GM19395 (cell line): ENCODE results near the gene ST6GALNAC3.
A peak's percentile ranks its signal among the peaks of the same experiment; 100 is the strongest.
"Not testable (repeated sequence)": the region's sequence is repeated elsewhere in the genome, so short reads cannot be mapped to it uniquely, and the experiment has no call there.

Experiments used
- ATAC-seq: cut with Tn5 transposase; IDR thresholded peaks from one replicate; pipeline ENCODE4 v1.9.1; 2021; ENCODE audit warnings: mild to moderate bottlenecking, moderate library complexity; ENCODE audit not compliant: unreplicated experiment

ST6GALNAC3 gene

GRCh38 chr1:76070538-76070937 is 4.0 kb upstream of the ST6GALNAC3 start:
- ATAC-seq, result no peak

- ATAC-seq, result no peak
Observed at GRCh38 chr1:76073481-76073880, 1.1 kb upstream of the ST6GALNAC3 start.

- ATAC-seq, result no peak
Observed at GRCh38 chr1:76075188-76075489, 593 bp downstream of the ST6GALNAC3 start.

- ATAC-seq, result peak; percentile 50
Observed at GRCh38 chr1:76075877-76076276, 1.3 kb downstream of the ST6GALNAC3 start.

GRCh38 chr1:76079475-76080227 is 5.1 kb downstream of the ST6GALNAC3 start:
- ATAC-seq, result no peak

- no peak for ATAC-seq
Observed at GRCh38 chr1:76080552-76081079, 6.1 kb downstream of the ST6GALNAC3 start.

GRCh38 chr1:76082062-76082461 is 7.5 kb downstream of the ST6GALNAC3 start:
- no peak for ATAC-seq

GRCh38 chr1:76083189-76083588 is 8.6 kb downstream of the ST6GALNAC3 start:
- ATAC-seq, result no peak

- ATAC-seq, result no peak
Observed at GRCh38 chr1:76084029-76084627, 9.6 kb downstream of the ST6GALNAC3 start.

- ATAC-seq, result no peak
Observed at GRCh38 chr1:76084685-76085084, 10.1 kb downstream of the ST6GALNAC3 start.

- no peak for ATAC-seq
Observed at GRCh38 chr1:76086109-76086508, 11.6 kb downstream of the ST6GALNAC3 start.

GRCh38 chr1:76086597-76086996 is 12.1 kb downstream of the ST6GALNAC3 start:
- no peak for ATAC-seq

- ATAC-seq, result no peak
Observed at GRCh38 chr1:76090283-76091203, 16.0 kb downstream of the ST6GALNAC3 start.

GRCh38 chr1:76092812-76093211 is 18.3 kb downstream of the ST6GALNAC3 start:
- ATAC-seq, result no peak

- no peak for ATAC-seq
Observed at GRCh38 chr1:76093522-76094312, 19.2 kb downstream of the ST6GALNAC3 start.

GRCh38 chr1:76095802-76096201 is 21.3 kb downstream of the ST6GALNAC3 start:
- ATAC-seq, result no peak

GRCh38 chr1:76097064-76097463 is 22.5 kb downstream of the ST6GALNAC3 start:
- ATAC-seq, result not testable (repeated sequence)

GRCh38 chr1:76098845-76099244 is 24.3 kb downstream of the ST6GALNAC3 start:
- no peak for ATAC-seq

- ATAC-seq, result no peak
Observed at GRCh38 chr1:76101548-76101947, 27.0 kb downstream of the ST6GALNAC3 start.

GRCh38 chr1:76102046-76102445 is 27.5 kb downstream of the ST6GALNAC3 start:
- no peak for ATAC-seq

- no peak for ATAC-seq
Observed at GRCh38 chr1:76103034-76103433, 28.5 kb downstream of the ST6GALNAC3 start.
